ENCODE measurements around the gene ATF6B. TPM values are rescaled to one million over a fixed set of nuclear protein-coding genes. Genes with fewer than 3 reads are reported as not detected.

ATF6B gene
- total RNA-seq, 1 experiment from 2014 or later, result 22.8 TPM

DNA sequence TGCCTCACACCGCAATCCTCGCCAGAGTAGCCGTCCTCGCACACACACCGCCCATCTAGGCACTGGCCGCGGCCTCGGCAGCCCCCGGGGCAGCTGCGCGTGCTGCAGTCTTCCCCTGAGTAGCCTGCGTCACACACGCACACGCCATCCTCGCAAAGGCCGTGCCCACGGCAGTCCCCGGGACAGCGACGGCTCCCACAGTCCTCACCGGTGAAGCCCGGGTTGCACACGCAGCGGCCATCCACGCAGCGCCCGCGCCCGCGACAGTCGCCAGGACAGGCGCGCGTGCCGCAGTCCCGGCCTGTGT, 32.0 kb downstream of the ATF6B start:
- Histone ChIP-seq H3K36me3 (no peaks in the 10 kb centered on the region), H3K27ac (no peak overlapping the region), H3K4me1 (replicated peaks) (peaks cover 20% of the 10 kb centered on the region), H3K9me3 (replicated peaks) (no peaks in the 10 kb centered on the region), H3K27me3 (replicated peaks) (peaks cover 52% of the 10 kb centered on the region), H3K4me3 (no peak overlapping the region)
- DNase-seq (ENCODE audit: low read depth in 1 of 2, low spot score in 2 of 2), result no peak

DNA sequence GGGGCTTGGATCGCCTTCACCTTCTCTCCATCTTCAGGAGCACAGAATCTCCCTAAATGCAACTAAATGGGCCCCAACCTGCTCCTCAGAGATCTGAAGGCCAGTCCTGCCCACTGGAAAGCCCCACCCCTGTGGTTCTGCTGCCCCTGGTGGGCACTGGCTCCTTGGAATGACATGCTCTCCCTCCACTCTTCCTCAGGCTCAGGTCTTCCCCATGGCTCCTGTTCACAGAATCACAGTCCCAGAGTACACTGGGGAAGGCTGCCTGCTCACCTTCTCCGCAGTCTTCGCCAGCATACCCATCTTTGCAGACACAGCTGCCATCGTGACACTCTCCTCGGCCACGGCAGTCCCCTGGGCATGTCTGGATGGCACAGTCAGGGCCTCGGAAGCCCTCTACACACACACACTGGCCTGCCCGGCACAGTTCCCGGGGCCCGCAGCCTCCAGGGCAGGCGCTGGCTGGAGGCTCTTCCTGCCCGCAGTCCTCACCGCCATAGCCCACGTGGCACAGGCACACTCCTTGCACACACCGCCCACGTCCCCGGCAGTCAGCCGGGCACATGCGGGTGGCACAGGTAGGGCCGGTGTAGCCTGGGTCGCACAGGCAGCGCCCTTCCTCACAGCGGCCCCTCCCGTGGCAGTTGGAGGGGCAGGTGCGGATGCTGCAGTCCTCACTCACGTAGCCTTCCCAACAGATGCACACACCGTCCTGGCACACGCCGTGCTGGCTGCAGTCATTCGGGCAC, 32.5 kb downstream of the ATF6B start:
- Histone ChIP-seq H3K9me3 (replicated peaks) (no peaks in the 10 kb centered on the region), H3K27ac (no peak overlapping the region), H3K4me3 (no peak overlapping the region), H3K4me1 (replicated peaks) (peaks cover 20% of the 10 kb centered on the region), H3K27me3 (replicated peaks) (peaks cover 55% of the 10 kb centered on the region), H3K36me3 (no peaks in the 10 kb centered on the region)
- no peak for DNase-seq (ENCODE audit: low read depth in 1 of 2, low spot score in 2 of 2)

DNA sequence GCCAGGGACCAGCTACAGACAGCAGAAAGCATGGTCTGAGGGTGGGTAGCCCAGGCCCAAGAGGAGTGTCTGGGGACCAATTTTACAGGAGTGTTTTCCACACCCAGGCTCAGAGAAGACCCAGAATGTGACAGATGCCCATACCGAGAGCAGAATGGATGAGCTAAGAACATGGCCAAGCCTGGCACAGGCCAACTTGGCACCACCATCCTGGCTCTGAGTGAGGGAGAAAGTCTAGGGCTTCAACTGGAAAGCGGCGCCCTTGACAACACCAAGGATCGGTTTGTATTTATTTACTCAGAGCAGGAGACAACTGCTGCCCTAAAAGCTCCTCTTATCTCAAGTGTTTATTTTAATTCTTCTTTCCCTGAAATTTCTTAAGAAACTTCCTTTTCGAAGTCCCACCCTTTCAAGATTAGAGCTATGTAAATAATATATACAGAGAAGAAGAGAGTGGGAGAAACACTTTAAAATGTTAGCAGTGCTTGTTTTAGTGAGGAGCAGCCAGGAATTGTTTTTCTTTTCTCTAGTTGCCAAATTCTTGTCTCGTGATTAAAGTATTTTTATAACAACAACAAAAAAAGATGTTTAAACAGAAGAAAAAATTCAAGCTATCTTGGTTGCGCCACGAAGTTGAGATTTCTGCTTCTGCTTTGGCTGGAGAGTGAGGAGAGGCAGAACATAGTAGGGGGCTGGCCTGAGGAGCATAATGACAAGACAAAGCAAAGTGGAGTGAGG, 35.1 kb downstream of the ATF6B start:
- no peaks in the 10 kb centered on the region for H3K36me3 ChIP-seq
- peak in 1 of 2 experiments; percentile 78 for DNase-seq (ENCODE audit: low read depth in 1 of 2, low spot score in 2 of 2)
- 0 out of 2 replicates have a peak, but pooled peaks cover 3% of the 10 kb centered on the region for H3K9me3 ChIP-seq (replicated peaks)
- H3K27me3 ChIP-seq (replicated peaks), result peaks cover 62% of the 10 kb centered on the region
- no peak overlapping the region for H3K4me3 ChIP-seq
- peaks cover 20% of the 10 kb centered on the region for H3K4me1 ChIP-seq (replicated peaks)
- H3K27ac ChIP-seq, result peak overlapping the region; percentile 1; the same call in 1 of the 2 replicates

DNA sequence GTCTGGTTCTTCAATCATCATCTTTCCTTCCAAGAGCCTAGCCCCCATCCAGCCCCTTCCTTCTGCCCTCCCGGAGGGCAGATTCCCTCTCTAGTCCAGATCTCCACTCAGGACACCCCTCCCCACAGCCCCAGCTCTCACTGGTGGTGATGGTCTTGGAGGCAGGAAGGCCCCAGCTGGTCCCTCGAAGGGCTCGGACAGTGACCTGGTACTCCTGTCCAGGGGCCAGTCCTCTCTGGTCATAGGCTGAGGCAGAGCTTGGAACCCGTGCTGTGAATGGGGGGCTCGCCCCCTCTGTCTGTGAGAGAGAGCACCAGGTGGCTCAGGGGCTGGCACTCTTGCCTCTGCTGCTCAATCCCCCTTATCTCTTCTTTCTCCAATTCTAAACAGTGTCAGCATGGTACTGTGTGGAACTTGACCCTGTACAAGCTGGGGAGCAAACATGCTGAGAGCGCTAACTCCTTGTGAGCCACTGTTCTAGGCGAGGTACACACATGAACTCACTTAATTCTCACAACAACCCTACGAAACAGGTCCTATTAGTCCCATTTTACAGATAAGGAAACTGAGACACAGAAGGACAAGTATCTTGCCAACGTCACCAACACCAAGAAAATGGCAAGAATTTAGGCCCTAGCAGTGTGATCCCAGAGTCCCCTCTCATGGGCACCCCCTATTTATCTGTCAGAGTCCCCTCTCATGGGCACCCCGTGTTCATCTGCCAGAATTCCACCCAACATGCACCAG, 38.8 kb downstream of the ATF6B start:
- peaks cover 28% of the 10 kb centered on the region for H3K27me3 ChIP-seq (replicated peaks)
- DNase-seq (ENCODE audit: low read depth in 1 of 2, low spot score in 2 of 2), result no peak
- 0 out of 2 replicates have a peak, but pooled peaks cover 3% of the 10 kb centered on the region for H3K9me3 ChIP-seq (replicated peaks)
- no peaks in the 10 kb centered on the region for H3K36me3 ChIP-seq
- no peak overlapping the region for H3K27ac ChIP-seq
- H3K4me3 ChIP-seq, result no peak overlapping the region
- H3K4me1 ChIP-seq (replicated peaks), result peaks cover 35% of the 10 kb centered on the region

DNA sequence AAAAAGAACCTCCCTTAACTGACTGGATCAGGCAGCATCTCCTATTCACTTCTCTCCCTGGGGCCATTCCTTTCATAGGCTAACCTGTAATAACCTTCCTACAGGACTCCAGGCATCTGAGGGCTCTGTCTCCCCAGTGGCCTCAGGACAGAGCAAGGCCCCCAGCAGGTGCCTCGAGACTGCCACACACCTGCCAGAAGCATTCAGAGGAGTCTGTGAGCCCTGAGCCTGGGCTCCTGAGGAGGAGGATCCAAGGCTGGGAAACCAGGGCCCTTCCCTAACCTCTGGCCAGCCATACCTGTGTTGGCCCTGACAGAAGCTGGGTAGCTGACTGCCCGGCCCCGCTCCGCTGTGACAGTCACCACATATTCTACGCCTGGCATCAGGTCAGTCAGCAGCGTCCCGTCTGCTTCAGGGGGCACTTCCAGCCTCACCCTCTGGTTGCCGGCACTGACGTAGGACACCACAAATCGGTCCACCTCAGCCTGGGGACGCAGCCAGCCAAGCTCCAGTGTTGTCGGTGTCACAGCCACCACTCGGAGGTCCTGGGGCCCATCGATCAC, 39.5 kb downstream of the ATF6B start:
- no peak for DNase-seq (ENCODE audit: low read depth in 1 of 2, low spot score in 2 of 2)
- Histone ChIP-seq H3K36me3 (no peaks in the 10 kb centered on the region), H3K4me1 (replicated peaks) (peaks cover 36% of the 10 kb centered on the region), H3K27ac (no peak overlapping the region), H3K9me3 (replicated peaks) (0 out of 2 replicates have a peak, but pooled peaks cover 3% of the 10 kb centered on the region), H3K4me3 (no peak overlapping the region), H3K27me3 (replicated peaks) (peaks cover 28% of the 10 kb centered on the region)

DNA sequence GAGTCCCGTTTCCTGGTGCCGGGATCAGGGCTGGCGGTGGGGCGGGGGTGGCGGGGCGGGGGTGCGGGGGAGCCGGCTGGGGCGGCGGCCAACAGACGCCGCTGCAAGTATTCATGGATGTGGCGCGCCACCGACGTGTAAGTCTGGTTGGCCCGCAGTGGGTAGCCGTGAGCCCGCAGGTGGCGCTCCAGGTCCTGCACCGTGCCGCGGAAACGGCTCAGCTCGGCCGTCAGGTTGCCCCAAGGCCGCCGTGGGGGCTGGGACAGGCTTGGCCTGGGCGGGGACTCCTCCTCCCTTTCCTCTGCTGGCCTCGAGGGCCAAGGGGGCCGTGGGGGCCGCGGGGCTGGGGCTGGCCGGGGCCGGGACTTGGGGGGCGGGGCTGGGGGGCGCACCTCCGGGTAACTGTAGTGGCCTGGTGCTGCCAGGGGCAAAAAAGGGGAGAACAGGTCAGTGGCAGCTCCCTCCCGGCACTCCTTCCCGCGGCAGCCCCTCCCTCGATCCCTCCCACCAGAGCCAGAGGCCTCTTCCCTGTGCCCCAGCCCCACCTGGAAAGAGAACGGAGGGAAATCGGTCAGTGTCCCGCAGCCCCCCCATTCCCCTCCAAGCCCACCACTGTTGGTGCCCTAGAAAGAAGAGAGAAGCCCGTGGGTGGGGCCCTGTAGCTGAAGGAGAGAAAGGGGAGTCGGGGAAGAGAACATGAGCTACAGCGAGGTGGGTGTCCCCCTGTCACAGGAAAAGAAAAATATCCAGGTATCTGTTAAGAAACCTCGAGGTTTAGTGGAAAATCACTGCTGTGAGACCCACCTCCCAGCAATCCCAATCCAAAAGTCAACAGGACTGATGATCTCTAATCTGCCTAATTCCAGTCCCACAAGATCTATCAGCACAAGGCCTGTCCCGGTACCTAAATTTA, 40.2 kb downstream of the ATF6B start:
- Histone ChIP-seq H3K27ac (no peak overlapping the region), H3K9me3 (replicated peaks) (0 out of 2 replicates have a peak, but pooled peaks cover 3% of the 10 kb centered on the region), H3K4me1 (replicated peaks) (peaks cover 36% of the 10 kb centered on the region), H3K4me3 (no peak overlapping the region), H3K27me3 (replicated peaks) (peaks cover 28% of the 10 kb centered on the region), H3K36me3 (no peaks in the 10 kb centered on the region)
- DNase-seq (ENCODE audit: low read depth in 1 of 2, low spot score in 2 of 2), result no peak

DNA sequence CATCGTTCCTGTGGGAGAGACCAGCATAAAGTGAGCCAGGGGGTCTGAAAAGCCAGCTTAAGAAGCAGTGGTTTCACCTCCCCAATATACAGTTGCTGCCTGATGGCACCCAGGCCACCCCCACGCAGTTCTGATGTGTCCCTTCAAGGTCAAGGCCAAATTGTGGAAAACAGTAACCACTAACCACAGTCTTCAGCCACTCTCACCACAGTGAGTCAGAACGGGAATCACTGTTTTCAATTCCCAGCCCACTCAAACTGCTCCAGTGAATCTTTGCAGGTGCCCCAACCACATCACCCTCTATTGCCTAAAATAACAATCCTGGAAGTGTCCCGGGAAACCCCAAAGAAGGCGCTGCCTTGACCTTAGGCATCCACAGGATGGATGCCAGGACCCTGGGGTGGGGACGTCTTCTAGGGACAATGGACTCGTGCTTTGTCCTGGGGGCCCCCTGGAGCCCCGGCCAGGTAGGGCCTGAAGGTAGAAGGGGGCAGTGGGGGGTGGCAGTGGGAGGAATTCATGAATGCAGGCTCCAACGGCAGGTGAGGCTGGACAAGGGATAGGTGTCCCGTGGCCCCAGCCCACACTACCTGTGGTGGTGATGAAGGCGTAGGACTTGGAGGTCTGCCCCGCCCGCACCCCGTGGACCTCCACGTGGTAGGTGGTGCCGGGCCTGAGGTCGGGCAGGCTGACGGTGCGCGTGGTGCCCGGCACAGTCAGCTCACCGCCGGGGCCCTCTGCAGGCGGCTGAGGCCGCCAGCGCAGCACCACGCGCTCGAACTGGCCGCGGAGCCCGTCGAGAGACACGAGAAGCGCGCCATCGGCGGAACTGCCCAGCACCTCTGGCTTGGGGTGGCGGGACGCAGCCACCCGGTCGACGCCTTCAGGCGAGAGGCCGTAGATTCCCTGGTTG, 41.1 kb downstream of the ATF6B start:
- peaks cover 28% of the 10 kb centered on the region for H3K27me3 ChIP-seq (replicated peaks)

DNA sequence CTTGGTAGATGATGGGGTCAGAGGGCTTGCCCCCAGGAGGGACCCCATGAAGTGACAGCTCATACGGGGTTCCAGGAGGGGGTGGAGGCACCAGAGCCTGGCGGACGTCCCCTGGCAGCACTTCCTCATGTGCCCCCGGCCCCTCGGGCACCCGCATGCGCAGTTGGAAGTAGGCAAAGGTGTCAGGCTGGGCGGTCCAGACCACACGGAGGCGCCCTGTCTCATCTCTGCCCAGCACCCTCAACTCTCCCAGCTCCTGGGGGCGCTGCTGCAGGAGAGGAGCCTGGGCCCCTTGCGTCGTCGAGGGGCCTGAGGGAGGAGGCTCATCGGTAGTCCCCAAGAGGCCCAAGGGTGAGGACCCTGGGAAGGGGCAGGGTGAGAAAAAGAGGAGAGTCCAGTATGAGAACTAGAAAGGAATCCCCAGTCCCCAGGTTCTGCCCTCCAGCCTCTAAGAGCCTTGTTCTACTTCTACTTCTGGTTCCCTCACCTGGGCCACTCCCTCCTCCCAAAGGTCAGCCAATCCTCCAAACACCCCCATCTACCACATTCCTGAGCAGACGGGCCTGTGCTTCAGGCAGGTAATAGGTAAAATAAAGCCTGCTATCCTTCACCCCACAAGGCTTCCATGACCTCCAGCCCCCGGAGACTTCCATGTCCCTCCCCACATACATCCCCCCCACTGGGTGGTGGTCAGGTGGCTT, 42.1 kb downstream of the ATF6B start:
- H3K9me3 ChIP-seq (replicated peaks), result 0 out of 2 replicates have a peak, but pooled peaks cover 3% of the 10 kb centered on the region
- H3K27ac ChIP-seq, result no peak overlapping the region
- H3K27me3 ChIP-seq (replicated peaks), result peaks cover 28% of the 10 kb centered on the region

More for the DNA sequence above, 41.1 kb downstream of the ATF6B start:
- Histone ChIP-seq H3K9me3 (replicated peaks) (0 out of 2 replicates have a peak, but pooled peaks cover 3% of the 10 kb centered on the region), H3K27ac (no peak overlapping the region), H3K4me1 (replicated peaks) (peaks cover 36% of the 10 kb centered on the region), H3K36me3 (no peaks in the 10 kb centered on the region), H3K4me3 (no peak overlapping the region)
- peak in 1 of 2 experiments; percentile 62 for DNase-seq (ENCODE audit: low read depth in 1 of 2, low spot score in 2 of 2)

DNA sequence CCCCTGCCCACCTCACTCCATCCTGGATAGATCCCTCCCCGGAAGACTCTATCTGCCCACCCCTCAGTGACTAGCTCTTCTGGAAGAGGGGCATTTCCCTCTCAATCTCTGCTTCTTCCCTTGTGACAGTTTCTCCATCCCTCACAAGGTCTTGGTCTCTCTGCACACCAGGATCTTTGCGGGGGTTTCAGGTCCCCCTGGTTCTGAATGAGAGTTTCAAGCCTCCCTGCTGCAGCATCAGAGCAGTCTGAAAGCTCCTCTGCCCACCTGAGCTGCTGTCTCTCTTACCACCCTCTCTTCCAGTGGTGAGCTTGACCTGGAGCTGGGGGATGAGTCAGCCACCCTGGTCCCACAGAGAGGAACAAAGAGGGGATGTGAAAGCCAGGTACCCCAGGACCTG, 43.3 kb downstream of the ATF6B start:
- Histone ChIP-seq H3K9me3 (replicated peaks) (0 out of 2 replicates have a peak, but pooled peaks cover 3% of the 10 kb centered on the region), H3K4me1 (replicated peaks) (peaks cover 57% of the 10 kb centered on the region), H3K36me3 (no peaks in the 10 kb centered on the region), H3K4me3 (no peak overlapping the region), H3K27me3 (replicated peaks) (peaks cover 17% of the 10 kb centered on the region), H3K27ac (no peak overlapping the region)
- no peak for DNase-seq (ENCODE audit: low read depth in 1 of 2, low spot score in 2 of 2)

More for the DNA sequence above, 42.1 kb downstream of the ATF6B start:
- H3K4me1 ChIP-seq (replicated peaks), result peaks cover 46% of the 10 kb centered on the region
- no peak for DNase-seq (ENCODE audit: low read depth in 1 of 2, low spot score in 2 of 2)
- H3K36me3 ChIP-seq, result no peaks in the 10 kb centered on the region
- H3K4me3 ChIP-seq, result no peak overlapping the region

DNA sequence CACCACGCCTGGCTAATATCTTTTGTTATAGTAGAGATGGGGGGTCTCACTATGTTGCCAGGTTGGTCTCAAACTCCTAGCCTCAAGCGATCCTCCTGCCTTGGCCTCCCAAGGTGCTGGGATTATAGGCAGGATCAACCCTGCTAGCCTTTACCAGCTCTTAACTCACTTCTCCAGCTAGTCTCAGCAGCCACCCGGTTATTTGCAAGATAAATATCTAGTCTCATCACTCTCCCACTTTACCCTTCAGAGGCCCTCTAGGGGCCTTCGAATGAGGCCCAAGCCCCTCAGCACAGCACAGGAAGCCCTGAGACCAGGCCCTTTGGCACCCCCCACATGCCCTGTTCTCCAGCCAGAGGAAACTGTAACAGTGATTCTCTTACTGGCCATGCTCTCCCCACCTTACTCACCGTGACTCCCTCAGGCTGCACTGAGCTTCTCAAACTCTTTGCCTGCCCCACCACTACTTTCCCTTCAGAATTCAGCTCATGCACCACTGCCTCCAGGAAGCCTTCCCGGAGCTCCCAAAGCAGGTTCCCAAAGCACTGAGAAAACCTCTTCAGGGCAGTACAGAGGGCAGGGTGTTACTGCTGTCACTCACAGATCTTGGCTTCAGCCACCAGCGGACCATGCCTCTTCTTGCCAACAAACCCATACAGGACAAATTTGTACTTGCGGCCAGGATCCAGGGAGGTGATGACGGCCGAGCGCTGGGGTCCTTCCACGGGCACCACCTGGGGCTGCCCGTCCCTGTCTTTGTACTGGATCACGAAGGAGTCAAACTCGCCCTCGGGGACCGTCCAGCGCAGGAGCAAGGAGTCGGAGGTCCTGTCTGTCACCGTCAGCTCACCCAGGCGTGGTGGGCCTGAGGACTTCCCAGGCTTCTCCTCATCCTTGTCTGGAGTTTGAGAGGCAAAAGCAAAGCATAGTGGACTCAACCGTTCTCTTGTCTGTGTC, 44.0 kb downstream of the ATF6B start:
- H3K4me1 ChIP-seq (replicated peaks), result peaks cover 64% of the 10 kb centered on the region
- no peak for DNase-seq (ENCODE audit: low read depth in 1 of 2, low spot score in 2 of 2)
- H3K27ac ChIP-seq, result no peak overlapping the region
- H3K9me3 ChIP-seq (replicated peaks), result no peaks in the 10 kb centered on the region
- no peaks in the 10 kb centered on the region for H3K36me3 ChIP-seq
- H3K4me3 ChIP-seq, result no peak overlapping the region
- H3K27me3 ChIP-seq (replicated peaks), result peaks cover 11% of the 10 kb centered on the region

DNA sequence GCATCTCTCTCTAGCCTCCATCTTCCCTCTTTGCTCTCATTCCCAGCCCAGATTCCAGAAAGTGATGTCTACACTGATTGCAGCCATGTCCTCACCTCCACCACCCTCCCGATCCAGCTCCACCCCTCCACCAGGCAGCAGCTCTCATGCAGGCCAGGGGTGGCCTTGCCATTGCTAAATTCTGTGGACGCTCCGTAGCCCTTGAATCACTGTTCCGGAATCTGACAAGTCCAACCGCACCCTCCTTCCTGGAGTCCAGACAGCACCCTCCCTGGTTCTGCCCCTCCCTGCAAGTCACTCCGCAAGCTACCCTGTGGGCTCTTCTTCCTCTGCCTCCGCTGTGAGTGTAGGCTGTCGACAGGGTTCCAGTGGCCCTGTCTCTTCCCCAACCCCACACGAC, 45.1 kb downstream of the ATF6B start:
- peak overlapping the region; percentile 66 for H3K27ac ChIP-seq
- no peaks in the 10 kb centered on the region for H3K36me3 ChIP-seq
- H3K27me3 ChIP-seq (replicated peaks), result 0 out of 2 replicates have a peak, but pooled peaks cover under 1% of the 10 kb centered on the region
- H3K4me3 ChIP-seq, result no peak overlapping the region
- no peaks in the 10 kb centered on the region for H3K9me3 ChIP-seq (replicated peaks)
- H3K4me1 ChIP-seq (replicated peaks), result peaks cover 70% of the 10 kb centered on the region
- peak; percentile 73 to 91 for DNase-seq (ENCODE audit: low read depth in 1 of 2, low spot score in 2 of 2)

Measured in SJSA1 (cell line).